OCI-LY1 (cell line): ENCODE data around the gene PHLPP1.

Experiments used
- CTCF ChIP-seq: fragments of 200-600 bp; sonication (generic), shearing (Covaris generic); IDR thresholded peaks from 2 replicates; pipeline ENCODE4 v1.5.1; 2017; ENCODE audit warnings: mild to moderate bottlenecking, antibody characterized with exemption, low read length, moderate library complexity, mixed read lengths
- EZH2 ChIP-seq: fragments of 200-600 bp; sonication (generic), shearing (Covaris generic); IDR thresholded peaks from 2 replicates; pipeline ENCODE4 v1.8.0; 2017; ENCODE audit warnings: borderline replicate concordance, mixed run types, mild to moderate bottlenecking, antibody characterized with exemption, low read length, moderate library complexity, mixed read lengths

- no peak for TF ChIP-seq CTCF
- no peak for TF ChIP-seq EZH2
Measured at GRCh38 chr18:62773691-62774090, 58.4 kb downstream of the PHLPP1 start.
